Vagina (tissue), 2 donors: ENCODE results near the gene CCDC60. TPM values are rescaled to one million over a fixed set of nuclear protein-coding genes. Genes with fewer than 3 reads are reported as not detected.

ENCODE experiments used
- DNase-seq, 2 donors: peaks; one replicate each; pipeline ENCODE4 v3.0.0-alpha.2; 2017; ENCODE audit errors: extremely low spot score in 2 of 2
- H3K27ac ChIP-seq: fragments of 200-600 bp; sonication (generic); one replicate; pipeline ENCODE4 v1.5.1; 2019
- H3K27me3 ChIP-seq: fragments of 200-600 bp; sonication (generic); one replicate; pipeline ENCODE4 v1.5.1; 2019
- H3K36me3 ChIP-seq, 2 donors: fragments of 200-600 bp; sonication (generic); one replicate each; pipeline ENCODE4 v1.5.1; 2017 to 2019
- H3K4me1 ChIP-seq: fragments of 200-600 bp; sonication (generic); one replicate; pipeline ENCODE4 v1.5.1; 2019
- H3K4me3 ChIP-seq, 2 donors: fragments of 200-600 bp; sonication (generic); 1 replicate in 1 of 2; 2 replicates in 1 of 2; pipeline ENCODE4 v1.5.1; 2016 to 2019
- H3K9me3 ChIP-seq: fragments of 200-600 bp; sonication (generic); one replicate; pipeline ENCODE4 v1.5.1; 2019
- POLR2A ChIP-seq, 2 donors: fragments of 450-650 bp; IDR thresholded peaks; one replicate each; pipeline ENCODE4 v1.6.1; 2017; ENCODE audit warnings: antibody characterized with exemption in 2 of 2, mild to moderate bottlenecking in 2 of 2, moderate library complexity in 2 of 2
- POLR2AphosphoS5 ChIP-seq, 2 donors: sonication (generic); formaldehyde crosslinking; IDR thresholded peaks; one replicate each; pipeline ENCODE4 v1.9.0; 2017; ENCODE audit warnings: antibody characterized with exemption in 2 of 2, mild to moderate bottlenecking in 2 of 2, low read depth in 1 of 2; ENCODE audit not compliant: insufficient read depth in 1 of 2
- intact Hi-C: fragments of 100-400 bp; cut with DNase I; formaldehyde crosslinking; loops from one replicate; pipeline ENCODE4 v1.15.1; 2023
- total RNA-seq: library from RNA; depleted of rRNA; stranded (reverse); fragments of >200 nt; gene quantifications from one replicate; pipeline ENCODE4 v1.2.3, GENCODE V29; 2016
- TF ChIP-seq, protein P1 (sequence below), 3 experiments: fragments of 450-650 bp in 2 of 3; fragments of 200-600 bp in 1 of 3; sonication (generic) in 1 of 3; IDR thresholded peaks; one replicate each; pipeline ENCODE4 v1.5.1; 2017 to 2019; ENCODE audit warnings: antibody characterized with exemption in 3 of 3, mild to moderate bottlenecking in 2 of 3, moderate library complexity in 2 of 3

Gene CCDC60
- total RNA-seq, 1 donor from 2014 or later: not detected

DNA sequence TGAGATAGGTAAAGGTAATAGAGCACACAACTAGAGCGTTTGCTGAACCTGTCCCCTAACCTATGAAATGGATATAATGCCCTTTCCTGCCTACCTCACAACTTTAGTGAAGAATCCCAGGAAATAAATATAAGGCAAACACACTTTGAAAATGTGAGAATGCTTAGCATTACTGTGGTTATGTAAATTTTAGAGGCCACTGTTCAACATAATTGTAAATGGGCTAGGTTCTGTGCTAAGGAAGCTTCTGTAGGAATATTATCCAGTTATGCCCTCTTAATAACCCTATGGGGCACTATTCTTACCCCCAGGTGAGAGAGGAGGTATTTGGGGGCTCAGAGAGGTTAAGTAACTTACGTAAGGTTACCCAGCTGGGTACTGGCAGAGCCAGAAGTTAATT is 166.5 kb downstream of the CCDC60 start:
- Histone ChIP-seq H3K4me1 (no peaks in the 10 kb centered on the region), H3K27me3 (no peaks in the 10 kb centered on the region), H3K36me3 (no peaks in the 10 kb centered on the region), H3K9me3 (no peaks in the 10 kb centered on the region), H3K27ac (no peak overlapping the region), H3K4me3 (no peak overlapping the region)
- no peak for DNase-seq
- intact Hi-C loops: no loop called here
- TF ChIP-seq POLR2A (IDR thresholded peaks at IDR 0.05) (no peak), POLR2AphosphoS5 (IDR thresholded peaks at IDR 0.05; ENCODE audit: insufficient read depth in 1 of 2, low read depth in 1 of 2) (no peak)
- TF ChIP-seq, protein P1, sequence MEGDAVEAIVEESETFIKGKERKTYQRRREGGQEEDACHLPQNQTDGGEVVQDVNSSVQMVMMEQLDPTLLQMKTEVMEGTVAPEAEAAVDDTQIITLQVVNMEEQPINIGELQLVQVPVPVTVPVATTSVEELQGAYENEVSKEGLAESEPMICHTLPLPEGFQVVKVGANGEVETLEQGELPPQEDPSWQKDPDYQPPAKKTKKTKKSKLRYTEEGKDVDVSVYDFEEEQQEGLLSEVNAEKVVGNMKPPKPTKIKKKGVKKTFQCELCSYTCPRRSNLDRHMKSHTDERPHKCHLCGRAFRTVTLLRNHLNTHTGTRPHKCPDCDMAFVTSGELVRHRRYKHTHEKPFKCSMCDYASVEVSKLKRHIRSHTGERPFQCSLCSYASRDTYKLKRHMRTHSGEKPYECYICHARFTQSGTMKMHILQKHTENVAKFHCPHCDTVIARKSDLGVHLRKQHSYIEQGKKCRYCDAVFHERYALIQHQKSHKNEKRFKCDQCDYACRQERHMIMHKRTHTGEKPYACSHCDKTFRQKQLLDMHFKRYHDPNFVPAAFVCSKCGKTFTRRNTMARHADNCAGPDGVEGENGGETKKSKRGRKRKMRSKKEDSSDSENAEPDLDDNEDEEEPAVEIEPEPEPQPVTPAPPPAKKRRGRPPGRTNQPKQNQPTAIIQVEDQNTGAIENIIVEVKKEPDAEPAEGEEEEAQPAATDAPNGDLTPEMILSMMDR (IDR thresholded peaks at IDR 0.05): no peak

DNA sequence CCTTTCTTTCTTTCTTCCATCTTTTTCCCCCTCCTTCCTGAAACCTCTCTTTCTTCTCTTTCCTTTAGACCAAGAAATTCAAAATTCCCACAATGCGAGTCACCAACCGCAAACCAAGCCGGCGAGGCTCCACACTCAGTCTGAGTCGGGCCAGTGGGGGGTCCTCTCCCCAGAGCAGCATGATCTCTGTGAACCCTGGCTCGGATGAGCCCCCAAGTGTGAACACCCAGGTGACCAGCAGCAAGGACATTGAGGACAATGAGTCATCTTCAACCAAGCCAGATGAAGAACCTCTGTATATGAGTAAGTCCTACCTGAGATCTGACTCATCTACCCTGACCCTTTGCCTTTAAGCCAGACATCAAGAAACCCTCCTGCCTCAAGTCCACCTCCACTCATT is 170.5 kb downstream of the CCDC60 start:
- intact Hi-C loops: no loop called here
- Histone ChIP-seq H3K9me3 (no peaks in the 10 kb centered on the region), H3K27ac (no peak overlapping the region), H3K4me1 (no peaks in the 10 kb centered on the region), H3K36me3 (no peaks in the 10 kb centered on the region), H3K4me3 (no peak overlapping the region), H3K27me3 (no peaks in the 10 kb centered on the region)
- DNase-seq: no peak
- TF ChIP-seq, protein P1 (IDR thresholded peaks at IDR 0.05): no peak
- TF ChIP-seq POLR2A (IDR thresholded peaks at IDR 0.05) (no peak), POLR2AphosphoS5 (IDR thresholded peaks at IDR 0.05; ENCODE audit: insufficient read depth in 1 of 2, low read depth in 1 of 2) (no peak)

DNA sequence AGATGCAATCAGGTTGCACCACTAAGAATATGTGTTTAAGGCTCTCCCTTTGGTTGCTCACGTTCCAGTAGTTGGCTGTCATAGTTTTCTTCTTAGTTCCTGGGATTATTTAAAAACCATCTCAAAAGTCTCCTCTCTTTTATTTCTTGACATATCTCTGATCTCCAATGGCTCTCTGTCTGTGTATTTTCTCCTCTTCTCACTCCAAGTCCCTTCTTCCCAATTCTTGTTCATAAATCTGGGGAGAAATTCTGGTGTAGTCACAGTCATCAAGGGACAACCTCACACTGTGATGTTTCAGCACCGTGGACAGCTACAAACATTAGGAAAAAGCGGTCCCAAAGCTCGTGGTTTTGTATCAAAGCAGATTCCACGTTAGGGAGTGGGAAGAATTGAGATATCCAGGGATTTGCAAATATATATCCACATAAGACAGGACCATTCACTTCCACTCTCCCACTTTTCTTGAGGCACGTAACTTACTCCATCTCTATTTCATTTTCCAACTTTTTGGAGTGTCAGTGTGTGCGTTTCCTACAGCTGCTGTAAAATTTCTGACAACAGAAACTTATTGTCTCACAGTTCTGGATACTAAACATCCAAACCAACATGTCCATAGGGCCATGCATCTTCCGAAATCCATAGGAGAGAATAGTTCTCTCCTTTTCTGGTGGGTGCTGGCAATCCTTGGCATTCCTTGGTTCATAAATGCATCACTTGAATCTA is 178.4 kb downstream of the CCDC60 start:
- H3K27me3 ChIP-seq: no peaks in the 10 kb centered on the region
- no peak for DNase-seq
- H3K27ac ChIP-seq: no peak overlapping the region
- intact Hi-C loops: no loop called here
- H3K4me3 ChIP-seq: no peak overlapping the region
- no peaks in the 10 kb centered on the region for H3K9me3 ChIP-seq
- H3K4me1 ChIP-seq: no peaks in the 10 kb centered on the region
- H3K36me3 ChIP-seq: no peaks in the 10 kb centered on the region
- TF ChIP-seq POLR2A (IDR thresholded peaks at IDR 0.05) (no peak), POLR2AphosphoS5 (IDR thresholded peaks at IDR 0.05; ENCODE audit: insufficient read depth in 1 of 2, low read depth in 1 of 2) (no peak)
- TF ChIP-seq, protein P1 (IDR thresholded peaks at IDR 0.05): no peak

DNA sequence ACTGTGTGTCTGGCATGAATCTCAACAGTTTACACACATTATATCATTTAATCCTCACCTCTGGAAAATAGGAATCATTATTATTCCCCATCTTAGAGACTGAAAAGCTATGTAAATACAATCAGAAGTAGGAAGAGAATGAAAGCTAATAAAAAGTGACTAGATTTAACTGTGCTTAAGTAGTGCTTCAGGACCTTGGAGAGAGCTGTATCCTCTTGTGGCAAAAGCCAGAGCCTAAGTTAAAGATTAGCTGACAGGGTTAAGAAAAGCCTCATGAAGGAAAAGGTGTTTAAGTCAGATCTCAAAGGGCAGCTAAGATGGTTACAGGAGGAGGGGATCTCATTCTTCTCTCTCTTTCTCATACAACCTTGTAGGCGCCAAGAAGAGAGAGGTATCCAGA is 193.7 kb downstream of the CCDC60 start:
- Histone ChIP-seq H3K9me3 (no peaks in the 10 kb centered on the region), H3K36me3 (no peaks in the 10 kb centered on the region), H3K27ac (no peak overlapping the region), H3K27me3 (no peaks in the 10 kb centered on the region), H3K4me1 (no peaks in the 10 kb centered on the region), H3K4me3 (no peak overlapping the region)
- intact Hi-C loops: no loop called here
- no peak for DNase-seq
- TF ChIP-seq, protein P1 (IDR thresholded peaks at IDR 0.05): no peak
- TF ChIP-seq POLR2A (IDR thresholded peaks at IDR 0.05) (no peak), POLR2AphosphoS5 (IDR thresholded peaks at IDR 0.05; ENCODE audit: insufficient read depth in 1 of 2, low read depth in 1 of 2) (no peak)

DNA sequence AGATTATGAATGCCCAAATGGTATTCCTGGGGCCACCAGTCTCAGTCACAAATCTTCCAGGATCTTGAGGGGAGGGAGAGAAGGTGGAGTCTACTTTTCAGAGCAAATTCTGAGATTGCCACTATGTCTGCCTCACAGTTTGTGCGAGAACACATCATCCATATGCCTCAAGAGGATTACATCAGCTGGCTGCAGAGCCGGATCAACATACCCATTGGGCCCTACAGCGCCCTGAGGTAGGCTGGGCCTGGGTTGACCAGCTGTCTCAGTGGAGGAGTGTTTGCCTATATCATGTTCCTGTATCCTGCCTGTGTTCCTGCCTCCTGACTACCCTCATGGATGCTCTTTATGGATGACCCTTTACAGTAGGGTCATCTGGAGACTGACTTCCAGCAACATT is 205.9 kb downstream of the CCDC60 start:
- no peak overlapping the region for H3K27ac ChIP-seq
- no peaks in the 10 kb centered on the region for H3K9me3 ChIP-seq
- H3K27me3 ChIP-seq: no peaks in the 10 kb centered on the region
- DNase-seq: no peak
- H3K36me3 ChIP-seq: no peaks in the 10 kb centered on the region
- no peaks in the 10 kb centered on the region for H3K4me1 ChIP-seq
- H3K4me3 ChIP-seq: no peak overlapping the region
- intact Hi-C loops: no loop called here
- no peak for TF ChIP-seq POLR2A (IDR thresholded peaks at IDR 0.05)
- TF ChIP-seq POLR2AphosphoS5 (IDR thresholded peaks at IDR 0.05; ENCODE audit: insufficient read depth in 1 of 2, low read depth in 1 of 2): no peak
- TF ChIP-seq, protein P1 (IDR thresholded peaks at IDR 0.05): no peak
